BE2C (cell line): ENCODE data around the gene GRIN3B.
A peak's percentile ranks its signal among the peaks of the same experiment; 100 is the strongest.

Source experiments
- DNase-seq: peaks from one replicate; pipeline ENCODE4 v3.0.0-alpha.2; 2020
- H3K27me3 ChIP-seq: fragments of 250-450 bp; sonication (Bioruptor Pico); 2 replicates; pipeline ENCODE4 v1.5.1; 2020; ENCODE audit warnings: mild to moderate bottlenecking
- H3K36me3 ChIP-seq: fragments of 250-450 bp; sonication (Bioruptor Pico); 2 replicates; pipeline ENCODE4 v1.5.1; 2020; ENCODE audit warnings: mild to moderate bottlenecking
- H3K4me1 ChIP-seq: fragments of 250-450 bp; sonication (Bioruptor Pico); 2 replicates; pipeline ENCODE4 v1.5.1; 2020
- H3K4me3 ChIP-seq: 2 replicates; pipeline ENCODE4 v1.5.1; 2011; ENCODE audit warnings: low read depth, low read length
- H3K9me3 ChIP-seq: fragments of 250-450 bp; sonication (Bioruptor Pico); 2 replicates; pipeline ENCODE4 v1.5.1; 2020
- CTCF ChIP-seq: IDR thresholded peaks from 2 replicates; pipeline ENCODE4 v1.5.1; 2012; ENCODE audit warnings: mild to moderate bottlenecking, low read depth, low read length

Gene GRIN3B

GRCh38 chr19:991932-992669 is 8.1 kb upstream of the GRIN3B start:
- DNase-seq = peak; percentile 14
- Histone ChIP-seq H3K4me3 (no peak overlapping the region), H3K4me1 (peaks cover 13% of the 10 kb centered on the region), H3K36me3 (peaks cover 43% of the 10 kb centered on the region), H3K9me3 (no peaks in the 10 kb centered on the region), H3K27me3 (peaks cover 15% of the 10 kb centered on the region)
- TF ChIP-seq CTCF = no peak

- Histone ChIP-seq H3K36me3 (peaks cover 43% of the 10 kb centered on the region), H3K27me3 (peaks cover 21% of the 10 kb centered on the region), H3K9me3 (no peaks in the 10 kb centered on the region), H3K4me3 (no peak overlapping the region), H3K4me1 (peaks cover 13% of the 10 kb centered on the region)
- TF ChIP-seq CTCF = no peak
- DNase-seq = no peak
Observed at GRCh38 chr19:992670-993055, 7.6 kb upstream of the GRIN3B start.

- Histone ChIP-seq H3K9me3 (no peaks in the 10 kb centered on the region), H3K4me1 (peaks cover 13% of the 10 kb centered on the region), H3K4me3 (no peak overlapping the region), H3K27me3 (peaks cover 28% of the 10 kb centered on the region), H3K36me3 (peaks cover 40% of the 10 kb centered on the region)
- no peak for DNase-seq
- TF ChIP-seq CTCF = no peak
Observed at GRCh38 chr19:993361-993830, 6.8 kb upstream of the GRIN3B start.

- Histone ChIP-seq H3K4me3 (no peak overlapping the region), H3K36me3 (peaks cover 38% of the 10 kb centered on the region), H3K9me3 (no peaks in the 10 kb centered on the region), H3K4me1 (peaks cover 13% of the 10 kb centered on the region), H3K27me3 (peaks cover 34% of the 10 kb centered on the region)
- DNase-seq = no peak
- TF ChIP-seq CTCF = no peak
Observed at GRCh38 chr19:993831-994393, 6.3 kb upstream of the GRIN3B start.

- Histone ChIP-seq H3K27me3 (peaks cover 40% of the 10 kb centered on the region), H3K4me1 (peaks cover 13% of the 10 kb centered on the region), H3K4me3 (no peak overlapping the region), H3K9me3 (no peaks in the 10 kb centered on the region), H3K36me3 (peaks cover 38% of the 10 kb centered on the region)
- TF ChIP-seq CTCF = no peak
- no peak for DNase-seq
Observed at GRCh38 chr19:994516-994915, 5.7 kb upstream of the GRIN3B start.
